ENCODE measurements around the gene ANKRD37.

ANKRD37 gene

GRCh38 chr4:185379326-185380295 lies 17.0 kb upstream of the ANKRD37 start:
- no peak for DNase-seq (ENCODE audit: low read depth)

GRCh38 chr4:185380320-185380719 lies 16.3 kb upstream of the ANKRD37 start:
- no peak for DNase-seq (ENCODE audit: low read depth)

GRCh38 chr4:185381288-185382196 lies 15.1 kb upstream of the ANKRD37 start:
- peak; percentile 40 for DNase-seq (ENCODE audit: low read depth)

- no peak for DNase-seq (ENCODE audit: low read depth)
These were observed 13.9 kb upstream of the ANKRD37 start for GRCh38 chr4:185382754-185383153.

- DNase-seq (ENCODE audit: low read depth), result no peak
These were observed 13.2 kb upstream of the ANKRD37 start for GRCh38 chr4:185383451-185383850.

- no peak for DNase-seq (ENCODE audit: low read depth)
These were observed 12.6 kb upstream of the ANKRD37 start for GRCh38 chr4:185384061-185384460.

- peak; percentile 54 for DNase-seq (ENCODE audit: low read depth)
These were observed 11.7 kb upstream of the ANKRD37 start for GRCh38 chr4:185384930-185385331.

- DNase-seq (ENCODE audit: low read depth), result no peak
These were observed 8.7 kb upstream of the ANKRD37 start for GRCh38 chr4:185387957-185388356.

- DNase-seq (ENCODE audit: low read depth), result no peak
These were observed 5.7 kb upstream of the ANKRD37 start for GRCh38 chr4:185390941-185391340.

GRCh38 chr4:185392156-185392555 lies 4.5 kb upstream of the ANKRD37 start:
- DNase-seq (ENCODE audit: low read depth), result no peak

- DNase-seq (ENCODE audit: low read depth), result peak; percentile 30
These were observed 1.9 kb upstream of the ANKRD37 start for GRCh38 chr4:185394568-185395237.

- no peak for DNase-seq (ENCODE audit: low read depth)
These were observed 1.2 kb upstream of the ANKRD37 start, which contains the start of gene LRP2BP for GRCh38 chr4:185395238-185395955. Gene LRP2BP (minus strand): TSS chr4:185395924. CDS start chr4:185378186, 17,738 bp downstream.

GRCh38 chr4:185395956-185396723 lies 501 bp upstream of the ANKRD37 start:
- peak; percentile 98 for DNase-seq (ENCODE audit: low read depth)

GRCh38 chr4:185398618-185399017 lies 2.0 kb downstream of the ANKRD37 start:
- DNase-seq (ENCODE audit: low read depth), result no peak

- DNase-seq (ENCODE audit: low read depth), result no peak
These were observed 2.8 kb downstream of the ANKRD37 start for GRCh38 chr4:185399466-185399865.

GRCh38 chr4:185404031-185404430 lies 7.4 kb downstream of the ANKRD37 start:
- no peak for DNase-seq (ENCODE audit: low read depth)

- no peak for DNase-seq (ENCODE audit: low read depth)
These were observed 8.8 kb downstream of the ANKRD37 start for GRCh38 chr4:185405296-185405999.

GRCh38 chr4:185408432-185408831 lies 11.8 kb downstream of the ANKRD37 start:
- no peak for DNase-seq (ENCODE audit: low read depth)

- DNase-seq (ENCODE audit: low read depth), result no peak
These were observed 15.2 kb downstream of the ANKRD37 start for GRCh38 chr4:185411849-185412248.

GRCh38 chr4:185412412-185412811 lies 15.8 kb downstream of the ANKRD37 start:
- DNase-seq (ENCODE audit: low read depth), result no peak
